Neural progenitor cell (in vitro differentiated cells): ENCODE data around the gene CKS1B. TPM values are rescaled to one million over a fixed set of nuclear protein-coding genes. Genes with fewer than 3 reads are reported as not detected.
A peak's percentile ranks its signal among the peaks of the same experiment; 100 is the strongest.

Source experiments
- DNase-seq: peaks from one replicate; pipeline ENCODE4 v3.0.0-alpha.2; 2016; ENCODE audit warnings: low spot score
- H2AFZ ChIP-seq: fragments of 200-600 bp; sonication (generic); replicated peaks from 2 replicates; pipeline ENCODE4 v1.6.1; 2016; ENCODE audit warnings: antibody characterized with exemption
- H3F3A ChIP-seq: fragments of 200-600 bp; sonication (generic); 2 replicates; pipeline ENCODE4 v1.6.1; 2016; ENCODE audit warnings: antibody characterized with exemption, low read depth
- H3K27ac ChIP-seq: fragments of 200-600 bp; sonication (generic); 2 replicates; pipeline ENCODE4 v1.5.1; 2016; ENCODE audit warnings: mild to moderate bottlenecking
- H3K27me3 ChIP-seq: fragments of 200-600 bp; sonication (generic); 2 replicates; pipeline ENCODE4 v1.6.1; 2016; ENCODE audit warnings: mild to moderate bottlenecking, moderate library complexity
- H3K36me3 ChIP-seq: fragments of 200-600 bp; sonication (generic); 2 replicates; pipeline ENCODE4 v1.5.1; 2016
- H3K4me1 ChIP-seq: fragments of 200-600 bp; sonication (generic); 2 replicates; pipeline ENCODE4 v1.6.1; 2016; ENCODE audit warnings: mixed run types
- H3K4me2 ChIP-seq: fragments of 200-600 bp; sonication (generic); 2 replicates; pipeline ENCODE4 v1.6.1; 2016
- H3K4me3 ChIP-seq: fragments of 200-600 bp; sonication (generic); 2 replicates; pipeline ENCODE4 v1.5.1; 2016
- H3K79me2 ChIP-seq: fragments of 200-600 bp; sonication (generic); 2 replicates; pipeline ENCODE4 v1.6.1; 2016; ENCODE audit warnings: low read depth
- H3K9ac ChIP-seq: fragments of 200-600 bp; sonication (generic); 2 replicates; pipeline ENCODE4 v1.6.1; 2016
- H3K9me3 ChIP-seq: fragments of 200-600 bp; sonication (generic); 2 replicates; pipeline ENCODE4 v1.5.1; 2016; ENCODE audit warnings: low read depth
- H4K20me1 ChIP-seq: fragments of 200-600 bp; sonication (generic); 2 replicates; pipeline ENCODE4 v1.6.1; 2016; ENCODE audit warnings: low read depth
- H3K27ac Mint-ChIP-seq: 3 replicates; pipeline ENCODE4 v1.8.0; 2021; ENCODE audit warnings: mixed read lengths
- H3K27me3 Mint-ChIP-seq: 2 replicates; pipeline ENCODE4 v1.8.0; 2022; ENCODE audit warnings: low read depth, mild to moderate bottlenecking, inconsistent platforms, moderate library complexity, mixed read lengths; ENCODE audit not compliant: insufficient read depth
- H3K36me3 Mint-ChIP-seq: 3 replicates; pipeline ENCODE4 v1.8.0; 2021; ENCODE audit warnings: mixed read lengths
- H3K4me1 Mint-ChIP-seq: 3 replicates; pipeline ENCODE4 v1.8.0; 2021; ENCODE audit warnings: mixed read lengths
- H3K4me3 Mint-ChIP-seq: 3 replicates; pipeline ENCODE4 v1.8.0; 2021; ENCODE audit warnings: mild to moderate bottlenecking, moderate library complexity, mixed read lengths
- H3K9me3 Mint-ChIP-seq: 3 replicates; pipeline ENCODE4 v1.8.0; 2020; ENCODE audit warnings: mixed read lengths
- EZH2 ChIP-seq: fragments of 200-600 bp; sonication (generic); IDR thresholded peaks from 2 replicates; pipeline ENCODE4 v1.6.1; 2017; ENCODE audit warnings: antibody characterized with exemption, mild to moderate bottlenecking, moderate library complexity
- EZH2phosphoT487 ChIP-seq: fragments of 200-600 bp; sonication (generic); IDR thresholded peaks from 2 replicates; pipeline ENCODE4 v1.6.1; 2017; ENCODE audit warnings: antibody characterized with exemption
- total RNA-seq: library from RNA; depleted of rRNA; stranded (reverse); fragments of >200 nt; gene quantifications from 2 replicates; pipeline ENCODE4 v1.2.3, GENCODE V29; 2015; ENCODE audit warnings: low replicate concordance
- TF ChIP-seq, protein P1 (sequence below): fragments of 200-600 bp; sonication (generic); IDR thresholded peaks from 2 replicates; pipeline ENCODE4 v1.5.1; 2017; ENCODE audit warnings: antibody characterized with exemption, mild to moderate bottlenecking

Gene CKS1B
- total RNA-seq, 1 donor from 2014 or later = 297 TPM

DNA sequence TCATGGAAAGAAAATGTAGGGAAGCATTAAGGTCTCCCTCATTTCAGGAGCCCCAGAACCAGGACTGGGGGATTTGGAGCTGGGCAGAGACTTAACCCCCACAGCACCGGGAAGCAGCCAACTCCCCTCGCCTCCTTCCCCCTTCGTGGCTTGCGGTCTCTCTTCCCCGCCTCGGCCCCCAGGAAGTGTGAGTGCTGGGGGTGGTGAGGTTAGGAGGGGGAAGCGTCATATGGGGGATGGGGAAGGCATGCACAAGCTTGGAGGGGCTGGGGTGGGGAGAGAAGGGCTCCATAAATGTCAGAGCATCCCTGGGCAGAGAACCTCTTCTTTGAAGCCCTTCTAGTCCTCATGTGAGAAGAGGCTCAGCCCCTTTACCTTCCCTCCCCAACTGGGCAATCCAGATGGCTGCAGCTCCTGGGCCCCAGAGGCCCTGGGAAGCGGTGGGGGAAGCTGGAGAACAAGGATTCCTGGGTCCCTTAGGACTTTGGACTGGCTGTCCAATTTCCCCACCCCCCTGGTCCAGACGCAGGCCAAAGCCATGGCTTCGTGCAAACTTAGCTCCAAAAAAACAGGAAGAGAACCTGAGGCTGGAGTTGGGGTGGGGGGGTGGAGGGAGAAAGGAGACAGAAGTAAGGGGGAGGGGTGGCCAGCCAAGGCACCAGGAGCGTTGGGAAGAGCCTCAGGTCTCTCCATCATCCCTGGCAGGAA lies 35.9 kb downstream of the CKS1B start:
- no peak for DNase-seq
- Mint-ChIP-seq H3K4me1 (peaks cover 20% of the 10 kb centered on the region), H3K36me3 (no peaks in the 10 kb centered on the region), H3K27me3 (peaks cover 2% of the 10 kb centered on the region), H3K9me3 (no peaks in the 10 kb centered on the region), H3K4me3 (no peak overlapping the region), H3K27ac (no peak overlapping the region)
- Histone ChIP-seq H3K27ac (peak overlapping the region; percentile 74), H2AFZ (no peak overlapping the region), H4K20me1 (no peaks in the 10 kb centered on the region), H3K27me3 (no peaks in the 10 kb centered on the region), H3K9me3 (no peaks in the 10 kb centered on the region), H3K79me2 (peaks cover 26% of the 10 kb centered on the region), H3F3A (peaks cover 19% of the 10 kb centered on the region), H3K4me2 (peak overlapping the region; percentile 61), H3K4me1 (peaks cover 36% of the 10 kb centered on the region), H3K36me3 (no peaks in the 10 kb centered on the region), H3K4me3 (no peak overlapping the region), H3K9ac (no peak overlapping the region)
- TF ChIP-seq, protein P1, sequence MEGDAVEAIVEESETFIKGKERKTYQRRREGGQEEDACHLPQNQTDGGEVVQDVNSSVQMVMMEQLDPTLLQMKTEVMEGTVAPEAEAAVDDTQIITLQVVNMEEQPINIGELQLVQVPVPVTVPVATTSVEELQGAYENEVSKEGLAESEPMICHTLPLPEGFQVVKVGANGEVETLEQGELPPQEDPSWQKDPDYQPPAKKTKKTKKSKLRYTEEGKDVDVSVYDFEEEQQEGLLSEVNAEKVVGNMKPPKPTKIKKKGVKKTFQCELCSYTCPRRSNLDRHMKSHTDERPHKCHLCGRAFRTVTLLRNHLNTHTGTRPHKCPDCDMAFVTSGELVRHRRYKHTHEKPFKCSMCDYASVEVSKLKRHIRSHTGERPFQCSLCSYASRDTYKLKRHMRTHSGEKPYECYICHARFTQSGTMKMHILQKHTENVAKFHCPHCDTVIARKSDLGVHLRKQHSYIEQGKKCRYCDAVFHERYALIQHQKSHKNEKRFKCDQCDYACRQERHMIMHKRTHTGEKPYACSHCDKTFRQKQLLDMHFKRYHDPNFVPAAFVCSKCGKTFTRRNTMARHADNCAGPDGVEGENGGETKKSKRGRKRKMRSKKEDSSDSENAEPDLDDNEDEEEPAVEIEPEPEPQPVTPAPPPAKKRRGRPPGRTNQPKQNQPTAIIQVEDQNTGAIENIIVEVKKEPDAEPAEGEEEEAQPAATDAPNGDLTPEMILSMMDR = no peak
- TF ChIP-seq EZH2 (no peak), EZH2phosphoT487 (no peak)

DNA sequence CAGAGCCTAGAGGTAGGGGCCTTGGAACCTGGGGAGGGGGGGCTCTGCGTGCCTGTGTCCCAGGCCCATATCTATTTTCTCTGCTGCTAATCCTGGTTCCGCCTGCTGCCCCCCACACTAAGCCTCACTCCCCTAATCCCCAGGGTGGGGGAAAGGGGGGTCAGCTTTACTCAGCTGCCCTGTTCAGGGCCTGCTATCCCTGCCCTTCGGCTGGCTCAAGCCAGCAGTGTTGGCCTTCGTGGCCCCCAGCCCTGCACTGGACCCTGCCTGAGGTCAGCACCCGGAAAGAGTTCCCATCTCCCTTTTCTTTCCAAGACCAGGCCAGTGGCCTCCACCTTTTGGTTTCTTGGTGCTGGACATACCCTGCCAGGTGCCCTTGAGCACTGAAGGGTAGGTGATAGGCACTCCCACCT lies 36.5 kb downstream of the CKS1B start:
- H3K4me2 ChIP-seq = peak overlapping the region; percentile 61
- TF ChIP-seq, protein P1 = no peak
- TF ChIP-seq EZH2phosphoT487 (no peak), EZH2 (no peak)
- no peak overlapping the region for H3K4me3 ChIP-seq
- no peak overlapping the region for H2AFZ ChIP-seq
- H3K27me3 ChIP-seq = no peaks in the 10 kb centered on the region
- peak; percentile 50 for DNase-seq
- peaks cover 36% of the 10 kb centered on the region for H3K4me1 ChIP-seq
- H3K36me3 Mint-ChIP-seq = peaks cover 2% of the 10 kb centered on the region
- peaks cover 2% of the 10 kb centered on the region for H3K27me3 Mint-ChIP-seq
- peak overlapping the region; percentile 69 for H3K27ac Mint-ChIP-seq
- H3K27ac ChIP-seq = peak overlapping the region; percentile 74
- H3K9me3 ChIP-seq = no peaks in the 10 kb centered on the region
- peaks cover 19% of the 10 kb centered on the region for H3F3A ChIP-seq
- H3K36me3 ChIP-seq = no peaks in the 10 kb centered on the region
- no peaks in the 10 kb centered on the region for H3K9me3 Mint-ChIP-seq
- H3K9ac ChIP-seq = no peak overlapping the region
- H4K20me1 ChIP-seq = no peaks in the 10 kb centered on the region
- H3K4me1 Mint-ChIP-seq = peaks cover 20% of the 10 kb centered on the region
- H3K4me3 Mint-ChIP-seq = no peak overlapping the region
- peaks cover 26% of the 10 kb centered on the region for H3K79me2 ChIP-seq

DNA sequence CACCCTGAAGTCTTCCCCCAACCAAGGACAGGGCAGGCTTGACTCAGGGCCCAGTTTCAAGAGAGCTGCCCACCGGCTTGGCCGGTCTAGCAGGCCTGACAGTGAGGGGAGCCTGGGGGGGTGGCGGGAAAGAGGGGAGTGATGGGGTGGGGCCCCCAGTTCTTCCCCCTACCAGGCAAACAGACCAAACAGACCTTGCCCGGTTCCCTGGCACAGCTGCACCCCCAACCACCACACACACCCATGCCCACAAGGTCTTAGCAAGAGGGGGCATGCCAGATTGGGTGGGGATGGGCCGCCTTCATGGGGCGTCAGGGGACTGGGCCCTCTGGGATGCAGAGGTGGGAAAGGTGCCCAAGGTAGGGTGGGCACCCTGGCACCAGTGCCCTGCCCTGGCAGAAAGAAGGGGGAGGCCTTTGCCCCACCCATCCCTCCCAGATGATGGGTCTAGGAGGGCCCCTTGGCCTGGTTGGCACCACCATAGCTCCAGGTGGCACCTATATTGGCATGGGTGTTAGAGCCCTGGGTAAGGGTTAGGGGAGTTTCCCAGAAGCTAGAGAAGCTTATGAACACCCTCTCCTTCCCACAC lies 37.0 kb downstream of the CKS1B start:
- Mint-ChIP-seq H3K27me3 (peaks cover 2% of the 10 kb centered on the region), H3K27ac (peak overlapping the region; percentile 69), H3K9me3 (no peaks in the 10 kb centered on the region), H3K36me3 (peaks cover 2% of the 10 kb centered on the region), H3K4me3 (no peak overlapping the region), H3K4me1 (peaks cover 20% of the 10 kb centered on the region)
- TF ChIP-seq, protein P1 = no peak
- TF ChIP-seq EZH2 = no peak
- H3K4me2 ChIP-seq = peak overlapping the region; percentile 61
- peaks cover 22% of the 10 kb centered on the region for H3K79me2 ChIP-seq
- H4K20me1 ChIP-seq = no peaks in the 10 kb centered on the region
- no peak overlapping the region for H3K27ac ChIP-seq
- H3F3A ChIP-seq = peaks cover 19% of the 10 kb centered on the region
- no peak for DNase-seq
- H3K36me3 ChIP-seq = no peaks in the 10 kb centered on the region
- H2AFZ ChIP-seq = no peak overlapping the region
- H3K27me3 ChIP-seq = no peaks in the 10 kb centered on the region
- no peak overlapping the region for H3K4me3 ChIP-seq
- no peak overlapping the region for H3K9ac ChIP-seq
- H3K4me1 ChIP-seq = peaks cover 36% of the 10 kb centered on the region
- H3K9me3 ChIP-seq = no peaks in the 10 kb centered on the region
